Stimulated activated naive CD8-positive, alpha-beta T cell treated with anti-CD3 and anti-CD28 coated beads, Interleukin-15, Interleukin-2, amounts not matched to agents 100 U/mL and 50 U/mL, for 24 hours (primary cell): ENCODE results near the gene TP53.
A peak's percentile ranks its signal among the peaks of the same experiment; 100 is the strongest.
"Not testable (repeated sequence)": the region's sequence is repeated elsewhere in the genome, so short reads cannot be mapped to it uniquely, and the experiment has no call there.

ENCODE experiments used
- ATAC-seq: fragments of 150-1000 bp; cut with Tn5 transposase; one replicate; pipeline ENCODE4 v1.10.0; 2021
- DNase-seq: peaks from one replicate; pipeline ENCODE4 v3.0.0; 2021

Gene TP53

DNA sequence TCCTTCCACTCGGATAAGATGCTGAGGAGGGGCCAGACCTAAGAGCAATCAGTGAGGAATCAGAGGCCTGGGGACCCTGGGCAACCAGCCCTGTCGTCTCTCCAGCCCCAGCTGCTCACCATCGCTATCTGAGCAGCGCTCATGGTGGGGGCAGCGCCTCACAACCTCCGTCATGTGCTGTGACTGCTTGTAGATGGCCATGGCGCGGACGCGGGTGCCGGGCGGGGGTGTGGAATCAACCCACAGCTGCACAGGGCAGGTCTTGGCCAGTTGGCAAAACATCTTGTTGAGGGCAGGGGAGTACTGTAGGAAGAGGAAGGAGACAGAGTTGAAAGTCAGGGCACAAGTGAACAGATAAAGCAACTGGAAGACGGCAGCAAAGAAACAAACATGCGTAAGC, 12.4 kb downstream of the TP53 start:
- ATAC-seq (no peak), DNase-seq (no peak)

DNA sequence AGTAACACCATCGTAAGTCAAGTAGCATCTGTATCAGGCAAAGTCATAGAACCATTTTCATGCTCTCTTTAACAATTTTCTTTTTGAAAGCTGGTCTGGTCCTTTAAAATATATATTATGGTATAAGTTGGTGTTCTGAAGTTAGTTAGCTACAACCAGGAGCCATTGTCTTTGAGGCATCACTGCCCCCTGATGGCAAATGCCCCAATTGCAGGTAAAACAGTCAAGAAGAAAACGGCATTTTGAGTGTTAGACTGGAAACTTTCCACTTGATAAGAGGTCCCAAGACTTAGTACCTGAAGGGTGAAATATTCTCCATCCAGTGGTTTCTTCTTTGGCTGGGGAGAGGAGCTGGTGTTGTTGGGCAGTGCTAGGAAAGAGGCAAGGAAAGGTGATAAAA, 14.1 kb downstream of the TP53 start:
- no peak for ATAC-seq
- peak; percentile 61 for DNase-seq

DNA sequence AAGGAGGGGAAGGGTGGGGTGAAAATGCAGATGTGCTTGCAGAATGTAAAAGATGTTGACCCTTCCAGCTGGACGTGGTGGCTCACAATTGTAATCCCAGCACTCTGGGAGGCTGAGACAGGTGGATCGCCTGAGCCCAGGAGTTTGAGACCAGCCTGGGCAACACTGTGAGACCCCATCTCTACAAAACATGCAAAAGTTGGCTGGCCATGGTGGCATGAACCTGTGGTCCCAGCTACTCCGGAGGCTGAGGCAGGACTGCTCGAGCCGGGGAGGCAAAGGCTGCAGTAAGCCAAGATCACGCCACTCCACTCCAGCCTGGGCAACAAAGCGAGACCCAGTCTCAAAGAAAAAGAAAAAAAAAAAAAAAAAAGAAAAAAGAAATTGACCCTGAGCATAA, 18.8 kb downstream of the TP53 start:
- DNase-seq (no peak), ATAC-seq (no peak)

DNA sequence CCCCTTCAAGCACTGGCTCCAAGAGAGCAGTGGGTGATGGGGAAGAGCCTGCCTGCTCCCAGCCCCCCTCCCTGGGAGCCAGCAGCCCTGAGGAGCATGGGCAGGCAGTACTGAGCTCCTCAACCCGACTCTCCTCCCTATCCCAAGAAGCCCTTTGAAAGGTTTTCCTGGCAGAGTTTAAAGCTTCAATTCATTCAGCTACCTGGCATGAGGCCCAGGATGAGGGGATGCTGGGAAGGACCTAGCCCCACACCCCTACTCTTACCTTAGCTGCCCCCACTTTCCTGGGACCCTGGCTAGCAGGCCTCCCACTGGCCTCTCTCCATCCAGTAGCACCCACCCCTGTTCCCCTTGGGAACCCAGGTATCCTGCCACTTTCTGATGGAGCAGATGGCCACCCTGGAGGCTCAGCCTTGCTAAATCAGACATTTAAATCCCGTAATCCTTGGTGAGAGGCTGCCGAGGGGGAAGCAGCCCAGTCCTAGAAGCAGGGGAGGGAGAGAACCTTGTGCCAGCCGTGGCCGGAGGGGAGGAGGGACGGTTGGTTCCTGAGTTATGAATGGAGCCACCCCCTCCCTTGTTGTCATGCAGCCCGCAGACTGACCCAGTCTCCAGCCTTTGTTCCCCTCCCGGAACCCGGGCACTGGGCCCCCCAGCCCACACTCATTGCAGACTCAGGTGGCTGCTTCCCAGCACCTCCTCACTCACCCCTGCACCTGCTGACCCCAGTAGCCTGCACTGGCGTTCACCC, 19.5 kb downstream of the TP53 start:
- no peak for DNase-seq
- no peak for ATAC-seq

DNA sequence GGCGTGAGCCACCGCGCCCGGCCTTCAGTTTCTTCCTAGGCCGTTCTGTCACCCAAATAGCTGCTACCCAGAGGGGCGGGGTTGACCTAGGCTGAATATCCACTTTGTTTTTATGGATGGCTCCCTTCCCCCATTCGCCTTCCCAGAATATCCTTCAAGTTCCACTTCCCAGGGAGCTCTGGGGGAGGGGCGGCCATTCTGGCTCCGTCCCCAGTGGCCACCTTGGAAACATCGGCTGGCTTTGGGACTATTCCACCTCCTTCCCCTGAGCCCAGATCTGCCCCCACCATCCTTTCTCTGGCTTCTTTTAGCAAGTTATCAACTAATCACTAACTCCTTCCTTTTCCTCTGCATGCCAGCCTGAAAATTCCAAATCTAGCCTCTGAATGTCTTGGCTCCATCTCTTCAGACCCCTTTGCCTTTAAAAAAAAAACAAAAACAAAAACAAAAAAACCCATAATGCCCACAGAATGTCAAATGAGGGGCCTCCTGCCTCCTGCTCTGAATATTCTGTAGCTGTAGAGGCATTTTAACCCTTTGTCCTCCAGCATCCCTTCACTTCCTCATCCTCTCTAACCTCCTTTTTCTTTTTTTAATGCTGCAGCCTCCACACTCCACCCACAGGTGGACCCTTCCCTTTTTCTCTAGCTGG, 30.2 kb downstream of the TP53 start:
- ATAC-seq (no peak), DNase-seq (no peak)

DNA sequence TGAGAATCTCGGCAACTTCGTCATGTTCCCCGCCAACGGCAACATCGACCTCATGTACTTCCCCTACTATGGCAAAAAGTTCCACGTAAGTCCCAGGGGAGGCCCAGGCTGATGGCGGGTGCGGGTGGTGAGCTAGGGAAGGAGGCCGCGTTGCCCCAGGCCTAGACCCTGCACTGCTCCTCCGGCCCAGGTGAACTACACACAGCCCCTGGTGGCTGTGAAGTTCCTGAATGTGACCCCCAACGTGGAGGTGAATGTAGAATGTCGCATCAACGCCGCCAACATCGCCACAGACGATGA, 31.8 kb downstream of the TP53 start:
- ATAC-seq = no peak
- DNase-seq = no peak

DNA sequence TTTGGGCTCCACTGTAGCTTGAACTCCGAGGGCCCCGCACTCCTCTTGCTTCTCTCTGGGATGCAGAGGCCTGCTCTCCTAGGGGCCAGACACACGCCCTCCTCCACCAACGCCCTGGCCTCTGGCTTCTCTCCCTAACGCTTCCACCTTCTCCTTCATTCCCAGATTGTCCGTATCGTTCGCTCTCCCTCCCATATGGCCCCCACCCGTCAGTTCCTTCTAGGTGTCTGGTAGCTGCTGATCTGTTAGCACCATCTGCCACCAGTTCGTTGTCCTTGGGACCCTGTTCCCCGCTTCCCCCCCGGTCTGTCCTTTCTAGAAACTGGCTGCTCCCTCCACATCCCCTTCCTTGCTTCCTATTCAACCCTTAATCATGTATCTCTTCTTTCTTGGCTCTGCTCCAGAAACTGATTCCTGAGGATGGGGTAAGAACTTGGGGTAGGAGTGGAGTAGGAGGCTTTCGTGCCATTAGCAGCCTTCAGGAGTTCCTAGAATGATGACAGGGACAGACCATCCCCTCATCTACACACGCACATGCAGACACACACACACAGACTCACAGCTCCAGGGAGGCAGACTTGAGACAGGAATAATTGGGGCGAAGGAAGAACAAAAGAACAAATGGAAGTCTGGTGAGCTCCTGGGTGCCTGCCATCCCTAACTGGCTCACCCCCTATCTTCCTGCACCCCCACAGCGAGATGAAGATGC, 32.3 kb downstream of the TP53 start:
- no peak for ATAC-seq

DNA sequence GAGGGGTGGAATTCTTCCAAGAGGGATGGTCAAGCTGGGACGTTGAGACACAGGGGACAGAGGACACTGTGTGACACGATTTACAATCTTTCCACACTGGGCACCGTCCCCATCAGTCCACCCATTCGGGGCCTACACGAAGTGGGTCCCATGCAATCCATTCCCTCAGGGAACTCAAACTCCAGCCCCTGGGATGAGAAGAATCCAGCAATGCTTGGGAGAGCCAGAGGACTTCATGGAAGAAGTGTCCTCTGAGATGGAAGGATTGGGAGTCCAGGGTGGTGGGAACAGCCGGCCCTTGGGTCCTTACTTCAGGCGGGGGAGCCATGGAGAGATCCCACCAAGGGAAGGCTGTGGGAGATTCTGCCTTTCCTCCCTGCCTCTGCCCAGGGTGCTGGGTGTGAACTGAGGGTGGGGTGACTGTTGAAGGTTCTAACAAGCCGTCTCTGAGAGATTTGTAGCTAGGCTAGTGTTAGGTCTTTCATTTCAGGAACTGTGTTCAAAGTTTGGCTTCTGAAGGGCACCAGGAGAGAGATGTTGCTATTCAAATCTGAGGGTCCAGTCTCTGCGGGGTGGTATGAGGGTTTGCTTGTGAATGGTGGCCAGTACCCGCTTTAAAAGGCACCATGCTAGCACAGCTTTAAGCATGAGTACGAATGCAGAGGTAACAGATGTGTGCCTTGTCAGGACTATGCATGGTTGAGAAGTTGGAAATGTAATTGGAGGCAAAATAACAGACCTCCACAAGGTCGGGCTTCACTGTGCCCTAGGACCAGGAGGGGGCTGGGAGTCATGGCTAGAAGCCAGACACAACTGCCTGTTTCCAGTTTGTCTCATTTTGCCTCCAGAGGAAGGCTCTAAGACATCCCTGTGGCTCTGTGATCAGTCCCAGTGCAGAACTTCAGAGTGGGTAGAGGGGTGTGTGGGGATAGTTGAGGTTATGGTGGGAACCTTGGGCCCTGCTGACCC, 34.6 kb downstream of the TP53 start:
- DNase-seq = no peak

More for the DNA sequence above, 32.3 kb downstream of the TP53 start:
- DNase-seq = no peak

DNA sequence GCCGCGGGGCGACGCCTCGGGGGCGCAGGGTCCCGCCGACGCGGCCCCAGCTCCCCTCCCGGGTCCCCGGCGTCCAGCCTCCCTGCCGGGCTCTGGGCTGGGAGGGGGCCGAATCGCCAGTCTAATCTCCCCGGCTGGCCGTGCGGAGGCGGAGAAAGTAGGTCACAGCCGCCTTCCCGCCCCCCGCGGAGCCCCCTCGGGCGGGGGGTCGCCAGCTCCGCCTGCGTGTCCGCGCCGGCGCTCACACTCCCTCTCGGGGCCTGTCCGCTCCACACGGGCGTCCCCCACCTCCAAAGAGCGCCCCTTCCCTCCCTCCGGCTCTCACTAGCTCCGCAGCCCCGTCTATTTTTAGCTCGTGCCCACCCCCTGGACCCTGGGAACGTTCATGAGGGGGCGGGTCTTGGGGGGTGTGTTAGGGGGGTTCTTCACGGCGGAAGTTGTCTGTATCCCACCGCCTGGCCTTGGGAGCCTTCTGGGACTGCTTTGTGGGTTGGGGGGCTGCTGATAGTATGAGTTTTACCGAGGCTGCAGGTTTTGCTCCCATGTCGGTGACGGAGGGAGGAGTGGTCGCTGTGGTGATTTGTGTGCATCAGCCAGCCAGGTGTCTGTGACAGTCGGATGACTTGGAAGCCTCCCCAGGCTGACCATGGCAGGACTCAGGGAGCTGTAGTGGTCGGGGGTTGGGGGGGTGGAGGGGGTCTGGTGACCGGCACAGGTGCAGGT, 35.5 kb downstream of the TP53 start:
- DNase-seq (no peak), ATAC-seq (no peak)

More for the DNA sequence above, 34.6 kb downstream of the TP53 start:
- ATAC-seq = no peak

DNA sequence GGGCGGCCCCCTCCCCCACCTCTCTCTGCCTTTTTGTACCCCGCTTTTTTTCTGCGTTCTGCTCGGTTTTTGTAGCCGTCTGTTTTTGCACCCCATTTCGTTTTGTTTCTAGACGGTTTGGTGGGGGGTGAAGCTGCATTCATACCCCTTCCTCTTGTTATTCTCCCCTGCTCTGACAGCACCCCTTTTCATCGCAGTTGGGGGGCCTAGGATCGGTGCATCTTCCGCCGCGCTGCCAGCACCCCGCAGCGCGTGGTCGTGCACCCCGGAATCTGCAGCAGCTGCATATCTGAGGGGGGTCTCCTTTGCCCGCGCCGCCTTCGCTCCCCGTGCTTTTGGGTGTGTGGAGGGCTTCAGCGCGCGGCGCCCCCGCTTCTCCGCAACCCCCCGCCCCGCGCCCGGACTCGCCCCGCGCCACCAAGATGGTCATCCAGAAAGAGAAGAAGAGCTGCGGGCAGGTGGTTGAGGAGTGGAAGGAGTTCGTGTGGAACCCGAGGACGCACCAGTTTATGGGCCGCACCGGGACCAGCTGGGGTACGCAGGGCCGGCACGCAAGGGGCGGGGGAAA, 36.1 kb downstream of the TP53 start:
- ATAC-seq (no peak), DNase-seq (no peak)

DNA sequence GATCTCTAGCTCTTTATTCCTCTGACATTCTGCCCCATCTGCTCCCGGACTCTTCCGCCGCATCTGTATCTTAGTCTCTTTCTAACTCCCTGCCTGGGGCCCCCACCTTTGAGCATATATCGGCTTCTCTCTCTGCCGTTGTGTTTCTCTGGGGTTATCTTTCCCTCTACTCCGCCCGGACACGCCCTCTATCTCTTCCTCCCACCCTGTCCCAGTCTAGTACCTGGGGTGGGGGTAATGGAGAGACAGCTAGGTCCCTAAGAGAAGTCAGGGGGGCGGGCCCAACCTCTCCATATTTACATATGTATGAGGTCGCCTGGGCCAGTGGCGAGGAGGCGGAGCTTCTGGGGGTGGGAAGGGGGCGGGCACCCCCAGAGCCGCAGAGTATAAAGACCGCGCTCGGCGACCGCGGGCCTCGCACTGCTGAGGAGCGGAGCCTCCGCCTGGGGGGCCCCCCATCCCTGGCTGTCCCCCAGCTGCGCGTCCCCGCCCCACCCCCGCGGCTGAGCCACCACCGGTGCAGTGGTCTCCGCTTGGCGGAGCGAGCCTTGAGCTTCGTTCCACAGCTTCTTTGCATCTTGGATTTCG, 36.7 kb downstream of the TP53 start, which contains the start of gene ATP1B2:
Gene ATP1B2 (plus strand): TSS at position 418 of the 588 bp plus-strand sequence. CDS start 593 bp downstream, outside the sequence.
- DNase-seq (peak; percentile 75), ATAC-seq (peak; percentile 86)

DNA sequence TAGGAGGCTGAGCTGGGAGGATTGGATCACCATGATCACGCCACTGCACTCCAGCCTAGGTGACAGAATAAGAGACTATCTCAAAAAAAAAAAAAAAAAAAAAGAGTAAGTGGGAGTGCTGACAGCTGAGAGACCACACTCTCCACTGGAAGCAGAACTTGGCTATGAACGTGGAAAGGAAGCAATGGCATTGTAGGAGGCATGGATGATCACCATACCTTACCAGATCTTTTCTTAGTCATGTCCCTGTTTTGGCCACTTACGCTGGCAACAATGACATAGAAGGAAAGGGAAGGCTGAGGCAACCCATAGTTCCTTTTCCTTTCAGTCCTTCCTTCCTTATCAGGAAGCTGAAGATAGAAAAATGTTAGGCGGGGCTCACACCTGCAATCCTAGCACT, 40.3 kb downstream of the TP53 start:
- DNase-seq (no peak), ATAC-seq (no peak)

DNA sequence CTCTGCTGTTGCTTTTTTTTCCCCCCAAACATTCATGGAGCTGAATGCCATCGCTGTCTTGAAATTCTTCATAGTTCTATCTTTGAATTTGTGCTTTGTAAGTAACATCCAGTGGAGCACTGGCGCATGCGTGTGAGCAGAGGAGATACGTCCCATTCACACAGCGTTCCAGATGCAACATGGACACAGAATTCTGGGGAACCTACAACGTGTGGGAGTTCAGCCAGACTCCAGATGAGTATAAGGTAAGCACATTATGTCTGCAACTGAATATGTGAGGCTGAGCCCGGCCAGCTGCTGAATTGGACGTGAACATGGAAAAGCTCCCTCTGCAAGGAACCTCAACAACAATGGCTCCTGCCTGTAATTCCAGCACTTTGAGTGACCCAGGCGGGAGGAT, 40.8 kb downstream of the TP53 start:
- DNase-seq = no peak
- no peak for ATAC-seq

DNA sequence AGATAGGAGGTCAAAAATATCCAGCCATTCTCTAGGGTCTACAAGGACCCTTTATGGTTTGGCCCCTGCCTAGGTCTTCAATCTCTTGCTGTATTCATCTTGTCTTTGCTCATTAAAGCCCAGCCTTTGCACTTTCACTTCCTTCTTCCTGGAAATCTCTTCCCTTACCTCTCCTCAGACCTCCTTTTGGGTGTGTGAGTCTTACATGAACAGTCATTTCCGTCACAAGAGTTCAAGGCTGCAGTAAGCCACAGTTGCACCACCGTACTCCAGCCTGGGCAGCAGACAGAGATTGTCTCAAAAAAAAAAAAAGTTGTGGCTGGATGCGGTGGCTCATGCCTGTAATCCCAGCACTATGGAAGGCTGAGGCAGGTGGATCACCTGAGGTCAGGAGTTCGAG, 42.5 kb downstream of the TP53 start:
- DNase-seq (no peak), ATAC-seq (no peak)

DNA sequence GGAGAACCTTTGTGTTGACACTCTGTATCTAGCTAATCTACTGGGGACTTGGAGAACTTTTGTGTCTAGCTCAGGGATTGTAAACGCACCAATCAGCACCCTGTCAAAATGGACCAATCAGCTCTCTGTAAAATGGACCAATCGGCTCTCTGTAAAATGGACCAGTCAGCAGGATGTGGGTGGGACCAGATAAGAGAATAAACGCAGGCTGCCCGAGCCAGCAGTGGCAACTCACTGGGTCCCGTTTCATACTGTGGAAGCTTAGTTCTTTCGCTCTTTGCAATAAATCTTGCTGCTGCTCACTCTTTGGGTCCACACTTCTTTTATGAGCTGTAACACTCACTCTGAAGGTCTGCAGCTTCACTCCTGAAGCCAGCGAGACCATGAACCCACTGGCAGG, 45.7 kb downstream of the TP53 start:
- not testable (repeated sequence) for ATAC-seq, DNase-seq

DNA sequence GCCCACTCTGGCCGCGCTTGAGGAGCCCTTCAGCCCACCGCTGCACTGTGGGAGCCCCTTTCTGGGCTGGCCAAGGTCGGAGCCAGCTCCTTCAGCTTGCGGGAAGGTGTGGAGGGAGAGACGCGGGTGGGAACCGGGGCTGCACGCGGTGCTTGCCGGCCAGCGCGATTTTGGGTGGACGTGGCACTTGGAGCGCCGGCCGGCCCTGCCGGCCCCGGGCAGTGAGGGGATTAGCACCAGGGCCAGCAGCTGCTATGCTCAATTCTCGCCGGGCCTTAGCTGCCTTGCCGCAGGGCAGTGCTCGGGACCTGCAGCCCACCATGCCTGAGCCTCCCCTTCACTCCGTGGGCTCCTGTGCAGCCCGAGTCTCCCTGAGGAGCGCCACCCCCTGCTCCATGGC, 46.5 kb downstream of the TP53 start:
- ATAC-seq (no peak), DNase-seq (no peak)

DNA sequence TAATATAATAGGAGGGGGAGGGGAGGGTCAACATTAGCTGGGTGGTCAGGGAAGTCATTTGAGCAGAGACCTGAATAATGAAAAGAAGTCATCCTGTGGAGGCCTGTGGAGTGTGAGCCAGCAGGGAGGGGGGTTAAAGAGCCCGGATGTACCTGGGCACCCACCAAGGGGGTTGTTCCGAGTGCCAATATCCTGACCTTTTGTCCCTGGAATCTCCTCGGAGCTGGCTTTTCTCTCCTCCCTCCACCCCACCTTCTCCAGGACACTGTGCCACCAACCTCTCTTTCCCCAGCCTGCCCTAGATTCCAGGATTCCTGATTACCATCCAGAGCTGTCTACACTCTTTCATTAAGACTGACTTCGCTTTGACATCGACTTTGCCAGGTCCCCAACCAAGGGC, 51.1 kb downstream of the TP53 start:
- DNase-seq (no peak), ATAC-seq (no peak)

DNA sequence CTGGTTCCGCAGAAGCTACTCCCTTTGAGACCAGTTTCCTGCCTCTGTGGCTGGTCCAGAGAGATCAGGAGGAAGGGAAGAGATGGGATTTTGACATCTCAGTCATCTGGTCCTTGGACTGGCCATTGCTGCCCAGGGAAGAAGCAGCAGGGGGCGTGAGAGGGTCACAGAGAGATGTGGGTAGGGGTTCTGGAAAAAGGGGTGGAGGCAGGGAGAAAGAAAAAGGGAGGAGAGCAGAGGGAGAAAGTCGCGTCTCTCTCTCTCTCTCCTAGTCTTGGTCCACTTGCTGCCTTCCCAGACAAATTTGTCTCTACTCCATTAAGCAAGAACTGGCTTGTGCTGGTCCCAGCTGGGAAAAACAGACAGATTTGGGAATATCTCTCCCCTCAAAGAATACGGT, 52.9 kb downstream of the TP53 start:
- ATAC-seq = no peak

DNA sequence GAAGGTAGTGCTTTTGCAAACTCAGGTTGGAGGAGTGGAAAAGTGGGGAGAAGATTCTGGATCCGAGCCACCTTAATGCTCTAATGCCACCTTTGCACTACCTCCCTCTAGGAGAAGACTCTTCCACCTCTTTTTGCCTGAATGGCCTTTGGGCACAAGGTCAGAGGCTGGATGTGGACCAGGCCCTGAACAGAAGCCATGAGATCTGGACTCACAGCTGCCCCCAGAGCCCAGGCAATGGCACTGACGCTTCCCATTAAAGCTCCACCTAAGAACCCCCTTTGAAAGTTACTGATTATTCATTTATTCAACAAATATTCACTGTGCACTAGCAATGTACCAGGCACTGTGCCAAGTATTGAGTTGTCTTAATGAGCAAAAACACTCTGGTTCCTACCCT, 54.2 kb downstream of the TP53 start:
- DNase-seq (no peak), ATAC-seq (no peak)

More for the DNA sequence above, 52.9 kb downstream of the TP53 start:
- peak; percentile 46 for DNase-seq

DNA sequence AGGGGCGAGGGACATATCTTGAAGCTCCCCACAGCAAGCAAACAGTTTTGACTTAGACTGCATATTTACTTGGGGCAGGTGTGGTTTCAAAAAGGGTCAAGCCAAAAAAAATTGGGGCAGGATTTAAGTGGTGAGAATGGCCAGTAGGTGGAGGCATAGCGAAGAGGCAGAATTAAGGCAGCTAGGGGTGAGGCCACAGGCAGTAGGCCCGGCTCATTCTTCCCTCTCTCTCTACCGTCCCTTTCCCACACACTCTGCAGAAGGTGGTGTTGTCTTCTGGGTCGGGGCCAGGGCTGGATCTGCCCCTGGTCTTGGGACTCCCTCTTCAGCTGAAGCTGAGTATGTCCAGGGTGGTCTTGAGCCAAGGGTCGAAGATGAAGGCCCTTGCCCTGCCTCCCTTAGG, 54.8 kb downstream of the TP53 start:
- DNase-seq (peak; percentile 31), ATAC-seq (peak; percentile 43)
